A549 (cell line): ENCODE data around the gene ITM2C.

Source experiments
- CTCF ChIP-seq: fragments of >200 bp; sonication (Bioruptor Twin); formaldehyde crosslinking; IDR thresholded peaks from 3 replicates; pipeline ENCODE4 v1.5.1; 2016
- MAX ChIP-seq: IDR thresholded peaks from 2 replicates; pipeline ENCODE4 v1.6.1; 2012
- NR3C1 ChIP-seq: fragments of >200 bp; sonication (Bioruptor Twin); formaldehyde crosslinking; IDR thresholded peaks from 3 replicates; pipeline ENCODE4 v1.6.1; 2017
- ZC3H11A ChIP-seq: fragments of 450-650 bp; IDR thresholded peaks from 2 replicates; pipeline ENCODE4 v1.6.1; 2014; ENCODE audit warnings: antibody characterized with exemption, mild to moderate bottlenecking

- TF ChIP-seq NR3C1: no peak
- TF ChIP-seq MAX: no peak
- TF ChIP-seq CTCF: no peak
- no peak for TF ChIP-seq ZC3H11A
These were observed 12.5 kb downstream of the ITM2C start for GRCh38 chr2:230877116-230877758.
